GM18951 (cell line): ENCODE data around the gene NREP.

Experiments used
- POLR2A ChIP-seq: IDR thresholded peaks from 4 replicates; pipeline ENCODE4 v1.6.1; 2011; ENCODE audit warnings: mild to moderate bottlenecking; ENCODE audit not compliant: insufficient read length, insufficient read depth; ENCODE audit errors: extremely low read depth
- in situ Hi-C: fragments of 300-500 bp; cut with MboI; formaldehyde crosslinking; loops from one replicate; pipeline ENCODE4 v1.12.0; 2022; ENCODE audit warnings: low sequenced_read_pairs, mixed read lengths, inconsistent platforms; ENCODE audit not compliant: unreplicated experiment

Gene NREP

GRCh38 chr5:111756581-111757354, at the start of gene NREP:
NREP (minus strand) TSS chr5:111757194; CDS start chr5:111755772, 1,422 bp downstream.
- no peak for TF ChIP-seq POLR2A
- in situ Hi-C loops, result loop anchor here (25.0 kb wide), 1 partner anchor 381 kb away; no protein-coding TSS in a partner anchor

GRCh38 chr5:111806753-111807152, 49.8 kb upstream of the NREP start:
- in situ Hi-C loops, result no loop called here
- TF ChIP-seq POLR2A, result no peak

- in situ Hi-C loops, result no loop called here
Measured at GRCh38 chr5:111806156-111806555, 49.2 kb upstream of the NREP start.

GRCh38 chr5:111805071-111805470, 48.1 kb upstream of the NREP start:
- in situ Hi-C loops, result no loop called here
- TF ChIP-seq POLR2A, result no peak

More at GRCh38 chr5:111806156-111806555, 49.2 kb upstream of the NREP start:
- TF ChIP-seq POLR2A, result no peak

GRCh38 chr5:111800351-111800750, 43.4 kb upstream of the NREP start:
- in situ Hi-C loops, result no loop called here

GRCh38 chr5:111795142-111795541, 38.1 kb upstream of the NREP start:
- TF ChIP-seq POLR2A, result no peak
- in situ Hi-C loops, result no loop called here

More at GRCh38 chr5:111800351-111800750, 43.4 kb upstream of the NREP start:
- TF ChIP-seq POLR2A, result no peak

GRCh38 chr5:111792471-111793058, 35.6 kb upstream of the NREP start:
- TF ChIP-seq POLR2A, result no peak
- in situ Hi-C loops, result no loop called here

- no peak for TF ChIP-seq POLR2A
- in situ Hi-C loops, result no loop called here
Measured at GRCh38 chr5:111790295-111790694, 33.3 kb upstream of the NREP start.

GRCh38 chr5:111787006-111787405, 30.0 kb upstream of the NREP start:
- no peak for TF ChIP-seq POLR2A
- in situ Hi-C loops, result no loop called here

- in situ Hi-C loops, result no loop called here
Measured at GRCh38 chr5:111784491-111785181, 27.6 kb upstream of the NREP start.

GRCh38 chr5:111783537-111783936, 26.5 kb upstream of the NREP start:
- no peak for TF ChIP-seq POLR2A
- in situ Hi-C loops, result no loop called here

More at GRCh38 chr5:111784491-111785181, 27.6 kb upstream of the NREP start:
- no peak for TF ChIP-seq POLR2A

- TF ChIP-seq POLR2A, result no peak
- in situ Hi-C loops, result no loop called here
Measured at GRCh38 chr5:111782216-111782615, 25.2 kb upstream of the NREP start.

GRCh38 chr5:111781200-111781599, 24.2 kb upstream of the NREP start:
- in situ Hi-C loops, result no loop called here
- TF ChIP-seq POLR2A, result no peak
